Inferior parietal cortex (tissue), 1 donor: ENCODE results near the gene PML.
"Not testable (repeated sequence)": the region's sequence is repeated elsewhere in the genome, so short reads cannot be mapped to it uniquely, and the experiment has no call there.

Experiments used
- DNase-seq: peaks from one replicate; pipeline ENCODE4 v3.0.0-alpha.2; 2016; ENCODE audit errors: extremely low spot score

PML gene

DNA sequence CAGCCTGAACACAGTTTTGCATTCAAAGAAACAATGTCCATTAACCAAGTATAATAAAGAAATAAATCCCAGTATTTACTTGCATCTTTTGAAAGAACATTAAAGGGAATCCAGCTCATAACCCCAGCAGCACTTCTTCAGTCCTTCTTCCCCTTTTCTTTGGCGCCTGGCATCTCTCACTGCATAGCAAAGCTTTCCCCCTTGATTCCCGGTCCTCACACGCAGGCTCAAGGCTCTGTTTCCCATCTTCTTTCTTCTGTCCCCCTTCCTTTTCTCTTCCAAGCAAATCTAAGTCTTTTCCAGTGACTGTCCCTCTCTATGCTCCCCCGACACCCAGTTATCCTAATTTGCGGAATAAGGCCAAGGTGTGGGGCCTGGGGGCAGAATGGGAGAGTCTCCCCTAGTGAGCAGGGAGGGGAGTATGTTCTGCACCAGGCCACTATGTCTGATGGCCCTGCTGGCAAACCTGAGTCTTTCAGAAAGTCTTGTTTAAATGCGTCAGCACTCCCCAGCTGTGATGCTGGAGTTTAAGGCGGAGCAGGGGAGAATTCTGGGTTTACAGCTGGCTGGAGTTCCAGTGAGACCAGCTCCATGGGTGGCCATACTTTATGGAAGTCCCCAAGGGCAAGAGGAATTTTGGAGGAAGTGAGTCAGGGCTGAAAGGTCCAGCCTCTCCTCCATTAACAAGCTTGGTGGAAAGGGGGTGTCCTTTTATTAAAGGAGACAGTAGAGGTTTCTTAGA is 45.8 kb downstream of the PML start:
- DNase-seq = no peak

DNA sequence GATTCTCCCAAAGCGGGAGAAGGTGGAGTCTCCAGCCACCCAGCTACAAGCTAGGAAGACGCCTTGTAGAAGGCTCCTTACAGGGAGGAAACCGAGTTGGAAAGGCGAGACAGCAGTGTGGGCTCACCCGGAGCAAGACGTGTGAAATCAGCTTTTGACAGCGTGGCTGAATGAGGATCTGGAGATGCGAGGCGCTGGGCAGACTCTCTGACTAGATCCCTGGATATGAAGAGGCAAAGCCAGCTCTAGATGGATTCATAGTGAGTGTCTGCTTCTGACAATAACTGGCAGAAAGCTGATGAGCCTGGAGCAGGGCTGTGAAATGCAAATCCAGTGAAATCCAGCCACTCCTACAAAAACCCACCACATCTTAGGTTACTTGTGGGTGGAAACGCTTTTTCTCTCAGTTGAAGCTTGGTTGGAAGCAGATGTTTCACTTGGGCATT is 46.8 kb downstream of the PML start:
- DNase-seq = no peak

DNA sequence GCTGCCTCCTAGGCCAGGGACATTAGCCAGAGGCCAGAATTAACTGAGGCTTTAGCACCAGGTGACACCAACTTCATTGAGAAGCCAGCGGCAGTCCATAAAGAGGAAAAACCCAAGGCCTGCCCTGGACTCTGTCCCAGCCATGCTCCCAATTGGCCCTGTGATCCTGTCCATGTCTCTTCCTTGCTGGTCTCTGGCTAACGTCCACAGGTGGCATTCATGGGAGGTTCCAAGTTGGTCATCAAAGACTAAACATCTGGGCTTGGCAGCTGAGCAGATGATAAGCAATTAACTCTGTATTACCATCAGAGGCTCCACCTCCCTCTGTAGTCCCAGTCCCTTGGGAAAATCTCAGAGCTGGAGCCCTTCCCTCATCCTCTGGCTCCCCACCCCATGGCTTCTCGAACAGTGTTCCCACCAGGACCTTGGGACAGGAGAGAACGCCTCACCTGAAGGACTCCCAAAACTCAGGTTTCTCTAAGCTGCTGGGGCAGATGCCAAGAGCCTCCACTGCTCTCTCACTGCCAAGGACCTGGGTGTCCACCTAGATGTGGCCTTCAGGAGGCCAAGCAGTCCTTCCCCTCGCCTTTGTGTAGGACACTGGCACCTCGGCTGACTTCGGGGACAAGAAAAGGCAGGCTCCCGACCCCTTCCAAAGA is 47.4 kb downstream of the PML start:
- DNase-seq = no peak

DNA sequence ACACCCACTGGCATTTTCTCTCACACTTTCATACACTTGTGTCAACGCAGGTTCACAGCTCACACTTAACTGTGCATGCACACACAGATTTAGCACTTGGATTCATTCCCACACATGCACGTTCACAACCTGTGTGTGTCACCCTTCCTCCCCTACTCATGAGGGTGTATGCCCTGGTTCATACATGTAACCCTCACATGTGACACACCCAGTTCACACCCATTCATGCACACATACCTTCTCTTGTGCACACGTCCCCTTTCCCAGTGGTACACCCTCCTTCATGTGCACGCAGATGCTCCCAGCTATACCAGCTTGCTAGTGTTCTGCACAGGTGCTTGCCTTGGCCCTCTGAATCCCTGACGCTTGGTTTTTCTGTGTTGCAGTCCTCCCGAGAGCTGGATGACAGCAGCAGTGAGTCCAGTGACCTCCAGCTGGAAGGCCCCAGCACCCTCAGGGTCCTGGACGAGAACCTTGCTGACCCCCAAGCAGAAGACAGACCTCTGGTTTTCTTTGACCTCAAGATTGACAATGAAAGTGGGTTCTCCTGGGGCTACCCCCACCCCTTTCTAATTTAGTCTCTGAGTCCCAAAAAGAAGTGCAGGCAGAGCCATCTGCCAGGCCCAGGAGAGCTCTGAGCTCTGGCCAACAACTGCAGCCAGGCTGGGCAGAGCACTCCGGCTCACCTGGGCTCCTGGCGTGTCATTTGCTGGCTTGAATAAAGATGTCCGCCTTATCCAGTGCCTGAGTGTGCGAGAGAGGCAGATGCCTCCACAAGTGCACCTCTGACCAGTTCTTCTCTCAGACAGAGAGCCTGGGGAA is 48.3 kb downstream of the PML start:
- DNase-seq = no peak

DNA sequence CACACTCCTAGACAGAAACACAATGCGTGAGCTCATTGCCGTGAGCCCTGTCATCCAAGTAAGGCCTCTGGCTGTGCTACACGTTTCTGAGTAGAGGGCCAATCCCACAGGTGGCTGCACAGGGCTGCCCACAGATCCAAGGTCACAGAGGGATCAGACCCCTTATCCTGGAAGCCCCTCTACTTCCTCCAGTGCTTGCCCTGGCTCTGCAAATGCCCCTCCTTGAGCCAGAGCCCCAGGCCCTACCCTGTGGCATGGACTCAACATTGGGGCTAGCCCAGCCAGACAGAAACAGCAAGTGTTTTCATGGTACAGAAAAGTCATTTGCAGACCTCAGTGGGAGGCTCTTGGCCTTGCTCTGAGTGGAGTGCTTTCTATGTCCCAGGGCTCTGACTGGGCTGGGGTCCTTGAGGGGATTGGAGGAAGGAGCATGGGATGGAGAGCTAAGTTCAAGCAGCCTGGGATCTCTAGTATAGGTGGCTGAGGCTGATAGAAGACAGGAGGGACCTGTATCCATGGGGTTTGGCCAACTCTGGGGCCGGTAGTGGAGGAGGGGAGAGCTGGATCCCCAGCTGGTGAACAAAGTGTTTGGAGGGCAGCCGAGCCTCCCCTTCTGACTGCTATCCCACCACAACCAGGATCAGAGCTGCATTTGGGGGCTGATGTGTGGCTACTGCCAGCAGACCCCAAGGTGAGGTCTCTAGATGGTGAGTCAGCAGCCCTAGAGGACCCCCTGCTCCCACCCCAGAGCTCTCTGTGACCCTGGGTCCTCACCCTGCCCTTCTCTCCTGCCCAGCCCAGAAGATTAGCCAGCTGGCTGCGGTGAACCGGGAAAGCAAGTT is 49.1 kb downstream of the PML start:
- DNase-seq = no peak

DNA sequence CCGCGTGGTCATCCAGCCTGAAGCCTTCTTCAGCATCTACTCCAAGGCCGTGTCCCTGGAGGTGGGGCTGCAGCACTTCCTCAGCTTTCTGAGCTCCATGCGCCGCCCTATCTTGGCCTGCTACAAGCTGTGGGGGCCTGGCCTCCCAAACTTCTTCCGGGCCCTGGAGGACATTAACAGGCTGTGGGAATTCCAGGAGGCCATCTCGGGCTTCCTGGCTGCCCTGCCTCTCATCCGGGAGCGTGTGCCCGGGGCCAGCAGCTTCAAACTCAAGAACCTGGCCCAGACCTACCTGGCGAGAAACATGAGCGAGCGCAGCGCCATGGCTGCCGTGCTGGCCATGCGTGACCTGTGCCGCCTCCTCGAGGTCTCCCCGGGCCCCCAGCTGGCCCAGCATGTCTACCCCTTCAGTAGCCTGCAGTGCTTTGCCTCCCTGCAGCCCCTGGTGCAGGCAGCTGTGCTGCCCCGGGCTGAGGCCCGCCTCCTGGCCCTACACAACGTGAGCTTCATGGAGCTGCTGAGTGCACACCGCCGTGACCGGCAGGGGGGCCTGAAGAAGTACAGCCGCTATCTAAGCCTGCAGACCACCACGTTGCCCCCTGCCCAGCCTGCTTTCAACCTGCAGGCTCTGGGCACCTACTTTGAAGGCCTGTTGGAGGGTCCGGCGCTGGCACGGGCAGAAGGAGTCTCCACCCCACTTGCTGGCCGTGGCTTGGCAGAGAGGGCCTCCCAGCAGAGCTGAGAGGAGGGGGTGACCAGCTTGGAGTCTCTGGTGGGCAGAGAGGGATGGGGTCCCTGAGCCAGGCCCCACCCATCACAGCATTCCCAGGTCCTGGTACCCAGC is 50.0 kb downstream of the PML start:
- DNase-seq = no peak

DNA sequence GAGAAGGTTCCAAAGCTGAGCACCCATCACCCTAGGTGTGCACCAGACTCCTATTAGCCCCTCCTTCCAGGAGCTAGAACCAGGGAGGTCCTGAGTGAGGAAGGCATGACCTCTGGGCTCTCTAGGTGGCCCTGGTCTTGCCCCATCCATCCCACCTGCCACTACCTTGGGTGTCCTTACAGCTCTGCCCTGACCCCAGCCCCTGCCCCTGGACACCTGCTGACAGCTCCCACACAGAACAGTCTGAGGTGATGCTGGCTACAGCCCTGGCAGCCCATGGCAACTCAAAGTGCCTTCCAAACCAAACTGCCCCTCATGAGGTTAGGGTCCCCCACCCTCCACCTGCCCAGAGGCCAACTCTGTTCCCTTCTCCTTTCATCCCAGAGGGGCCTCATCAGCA is 50.7 kb downstream of the PML start:
- no peak for DNase-seq

DNA sequence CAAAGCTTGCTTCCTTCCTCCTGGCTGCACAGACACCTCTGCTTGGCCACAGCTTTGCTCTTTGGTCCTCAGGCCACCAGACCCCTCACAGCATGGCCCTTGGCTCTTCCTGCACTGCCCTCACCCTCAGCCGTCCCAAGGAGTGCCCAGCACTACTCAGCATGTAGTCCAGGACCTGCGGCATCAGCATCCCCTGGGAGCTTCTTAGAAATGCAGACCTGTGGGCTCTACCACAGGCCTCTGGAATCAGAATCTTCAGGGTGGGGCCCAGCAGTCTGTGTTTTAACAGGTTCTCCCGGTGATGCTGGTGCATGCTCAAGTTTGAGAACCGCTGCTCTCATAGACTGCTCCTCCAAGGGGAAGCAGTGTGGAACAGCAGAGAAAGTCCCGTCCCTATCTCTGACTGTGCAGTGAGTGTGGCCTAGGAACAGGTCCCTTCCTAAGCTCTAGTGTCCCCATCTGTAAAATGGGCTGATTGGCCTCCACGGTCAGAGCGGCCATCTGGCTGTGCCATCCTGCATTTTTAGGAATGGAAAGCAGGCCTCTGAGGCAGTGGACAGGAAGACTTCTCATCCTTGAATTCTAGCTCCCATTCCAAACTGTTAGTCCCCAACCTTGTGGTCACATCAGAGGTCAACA is 51.2 kb downstream of the PML start:
- DNase-seq = no peak

DNA sequence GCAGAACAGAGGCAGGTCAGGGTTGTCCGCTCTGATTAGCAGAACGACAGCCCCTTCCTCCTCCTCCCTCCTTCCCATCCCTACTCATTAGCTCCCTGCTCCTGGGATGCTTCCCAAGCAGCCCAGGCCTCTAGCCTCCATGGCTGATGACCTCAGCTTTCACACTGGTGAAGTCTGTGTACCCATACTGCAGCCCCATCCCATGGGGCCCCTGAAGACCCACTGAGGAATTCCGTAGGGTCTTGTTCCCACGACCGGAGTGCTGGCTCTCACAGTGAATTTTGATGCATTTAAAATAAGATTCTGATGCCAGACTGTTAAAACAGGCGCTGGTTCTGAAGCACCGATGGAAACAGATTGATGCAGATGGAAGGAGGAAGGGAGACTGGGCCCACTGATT is 51.8 kb downstream of the PML start:
- DNase-seq = no peak

DNA sequence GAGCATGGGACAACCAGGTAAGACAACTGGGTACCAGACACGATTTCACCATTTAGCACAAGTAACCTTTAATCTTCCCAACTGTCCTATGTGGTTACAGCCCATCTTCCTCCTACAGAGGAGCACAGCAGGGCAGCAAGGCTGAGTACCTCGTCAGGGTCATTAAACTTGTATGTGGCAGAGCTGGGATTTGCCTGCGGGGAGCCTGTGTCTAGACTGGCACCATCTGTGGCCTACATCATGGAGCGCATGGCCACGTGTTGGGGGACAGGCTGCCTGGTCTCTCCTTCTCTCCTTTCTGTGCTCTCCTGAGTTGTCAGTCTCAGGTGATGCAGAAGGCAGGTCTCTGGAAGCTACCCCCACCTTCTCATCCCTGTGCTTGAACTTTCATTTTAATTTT is 55.6 kb downstream of the PML start:
- DNase-seq = no peak

DNA sequence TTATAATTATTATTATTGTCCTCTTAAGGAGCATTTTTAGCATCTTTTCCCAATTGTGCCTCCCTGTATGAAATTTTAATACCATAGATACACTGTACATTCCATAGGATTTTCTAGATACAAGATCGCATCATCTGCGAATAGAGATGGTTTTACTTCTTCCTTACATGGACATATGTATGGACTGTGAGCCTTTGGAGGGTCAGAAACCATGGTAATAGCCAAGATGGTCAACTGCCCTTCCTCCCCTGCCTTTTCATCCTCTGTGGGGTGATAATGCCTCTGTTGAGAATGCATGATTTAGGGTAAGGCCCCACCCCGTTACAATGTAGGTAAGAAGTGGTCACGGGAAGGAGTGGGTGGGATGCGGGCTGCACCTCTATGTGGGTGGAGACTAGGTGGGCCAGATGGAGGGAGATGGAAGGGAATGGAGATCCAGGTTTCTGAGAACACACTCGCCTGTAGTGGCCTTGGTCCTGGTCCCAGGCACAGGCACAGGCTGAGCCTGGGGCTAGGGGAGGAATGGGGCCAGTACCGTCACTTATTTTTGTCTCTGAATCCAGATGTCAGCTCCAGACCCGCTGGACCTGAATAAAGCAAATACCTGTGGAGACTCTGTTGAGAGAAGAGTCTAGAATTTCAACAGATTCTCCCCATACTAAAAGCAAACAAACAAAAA is 56.2 kb downstream of the PML start:
- no peak for DNase-seq

DNA sequence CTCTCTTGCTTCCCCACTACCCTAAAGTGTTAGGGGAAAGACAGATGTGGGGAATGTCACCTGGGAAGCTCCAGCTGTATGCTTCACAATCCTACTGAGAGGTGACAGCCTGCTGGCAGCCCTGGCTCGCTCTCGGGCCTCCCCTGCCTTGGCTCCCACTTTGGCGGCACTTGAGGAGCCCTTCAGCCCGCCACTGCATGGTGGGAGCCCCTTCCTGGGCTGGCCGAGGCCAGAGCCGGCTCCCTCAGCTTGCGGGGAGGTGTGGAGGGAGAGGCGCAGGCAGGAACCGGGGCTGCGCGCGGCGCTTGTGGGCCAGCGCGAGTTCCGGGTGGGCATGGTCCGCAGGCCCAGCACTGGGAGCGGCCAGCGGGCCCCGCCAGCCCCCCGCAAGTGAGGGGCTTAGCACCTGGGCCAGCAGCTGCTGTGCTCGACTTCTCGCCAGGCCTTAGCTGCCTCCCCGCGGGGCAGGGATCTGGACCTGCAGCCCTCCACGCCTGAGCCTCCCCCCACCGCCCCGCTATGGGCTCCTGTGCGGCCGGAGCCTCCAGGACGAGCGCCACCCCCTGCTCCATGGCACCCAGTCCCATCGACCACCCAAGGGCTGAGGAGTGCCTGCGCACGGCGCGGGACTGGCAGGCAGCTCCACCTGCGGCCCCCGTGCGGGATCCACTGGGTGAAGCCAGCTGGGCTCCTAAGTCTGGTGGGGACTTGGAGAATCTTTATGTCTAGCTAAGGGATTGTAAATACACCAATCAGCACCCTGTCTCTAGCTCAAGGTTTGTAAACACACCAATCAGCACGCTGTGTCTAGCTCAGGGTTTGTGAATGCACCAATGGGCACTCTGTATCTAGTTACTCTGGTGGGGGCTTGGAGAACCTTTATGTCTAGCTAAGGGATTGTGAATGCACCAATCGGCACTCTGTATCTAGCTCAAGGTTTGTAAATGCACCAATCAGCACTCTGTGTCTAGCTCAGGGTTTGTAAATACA is 58.0 kb downstream of the PML start:
- not testable (repeated sequence) for DNase-seq

DNA sequence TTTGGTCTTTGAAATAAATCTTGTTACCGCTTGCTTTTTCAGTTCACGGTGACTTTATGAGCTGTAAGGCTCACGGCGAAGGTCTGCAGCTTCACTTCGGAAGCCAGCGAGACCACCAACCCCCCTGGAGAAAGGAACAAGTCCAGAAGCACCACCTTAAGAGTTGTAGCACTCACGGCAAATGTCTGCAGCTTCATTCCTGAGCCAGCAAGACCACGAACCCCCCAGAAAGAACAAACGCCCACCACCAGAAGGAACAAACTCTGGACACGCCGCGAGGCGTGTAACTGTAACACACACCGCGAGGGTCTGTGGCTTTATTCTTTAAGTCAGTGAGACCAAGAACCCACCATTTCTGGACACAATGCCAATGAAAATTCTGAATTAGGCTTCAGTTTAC is 59.0 kb downstream of the PML start:
- no peak for DNase-seq

DNA sequence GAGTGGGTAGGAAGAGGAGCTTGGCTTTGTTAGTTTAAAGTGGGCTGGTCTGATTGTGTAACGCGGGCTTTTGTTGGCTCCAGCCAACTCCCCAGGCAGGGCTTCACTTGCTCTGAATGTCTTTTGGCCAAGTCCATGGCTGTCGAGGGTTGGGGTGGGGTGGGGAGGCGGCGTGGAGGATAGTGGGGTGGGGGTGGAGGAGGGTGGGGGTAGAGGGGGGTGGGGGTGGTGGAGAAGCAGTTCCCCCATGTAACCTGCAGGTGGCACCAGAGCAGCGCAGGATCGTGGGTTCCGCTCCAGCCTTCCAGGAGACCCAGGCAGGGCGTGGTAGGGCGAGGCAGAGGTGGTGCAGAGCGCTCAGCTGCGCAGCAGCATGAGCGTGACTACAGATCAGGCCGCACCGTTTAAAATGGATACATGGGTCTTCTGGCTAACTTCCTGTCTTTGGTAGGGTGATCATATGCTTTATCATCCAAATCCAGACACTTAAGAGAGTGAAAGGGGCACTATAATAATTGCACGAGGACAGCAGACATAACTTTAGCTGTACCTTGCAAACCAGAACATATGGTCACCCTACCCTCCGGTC is 59.5 kb downstream of the PML start:
- DNase-seq = no peak

DNA sequence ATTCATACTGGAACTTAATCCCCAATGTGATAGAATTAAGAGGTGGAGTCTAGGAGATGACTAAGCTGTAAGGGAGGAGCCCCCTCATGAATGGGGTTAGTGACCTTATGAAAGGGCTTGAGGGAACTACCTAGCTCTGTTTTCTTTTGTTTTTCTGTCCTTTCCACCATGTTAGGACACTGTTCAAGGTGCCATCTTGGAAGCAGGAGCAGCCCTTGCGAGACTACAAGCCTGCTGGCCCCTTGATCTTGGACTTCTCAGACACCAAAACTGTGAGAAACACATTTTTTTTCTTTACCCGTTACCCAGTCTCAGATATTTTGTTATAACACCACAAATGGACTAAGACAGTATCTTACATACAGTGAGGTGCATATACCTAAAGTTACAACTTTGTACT is 61.3 kb downstream of the PML start:
- DNase-seq = no peak

DNA sequence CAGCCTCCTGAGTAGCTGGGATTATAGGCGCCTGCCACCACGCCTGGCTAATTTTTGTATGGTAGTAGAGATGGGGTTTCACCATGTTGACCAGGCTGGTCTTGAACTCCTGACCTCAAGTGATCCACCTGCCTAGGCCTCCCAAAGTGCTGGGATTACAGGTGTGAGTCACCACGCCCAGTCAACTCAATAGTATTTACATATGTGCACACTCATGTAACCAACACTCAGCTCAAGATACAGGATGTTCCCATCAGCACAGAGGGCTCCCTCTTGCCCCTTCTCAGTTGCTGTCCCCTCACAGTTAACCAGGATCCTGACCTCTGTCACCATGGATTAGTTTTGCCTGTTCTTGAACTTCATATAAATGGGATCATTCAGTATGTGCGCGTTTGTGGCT is 61.8 kb downstream of the PML start:
- DNase-seq = not testable (repeated sequence)

DNA sequence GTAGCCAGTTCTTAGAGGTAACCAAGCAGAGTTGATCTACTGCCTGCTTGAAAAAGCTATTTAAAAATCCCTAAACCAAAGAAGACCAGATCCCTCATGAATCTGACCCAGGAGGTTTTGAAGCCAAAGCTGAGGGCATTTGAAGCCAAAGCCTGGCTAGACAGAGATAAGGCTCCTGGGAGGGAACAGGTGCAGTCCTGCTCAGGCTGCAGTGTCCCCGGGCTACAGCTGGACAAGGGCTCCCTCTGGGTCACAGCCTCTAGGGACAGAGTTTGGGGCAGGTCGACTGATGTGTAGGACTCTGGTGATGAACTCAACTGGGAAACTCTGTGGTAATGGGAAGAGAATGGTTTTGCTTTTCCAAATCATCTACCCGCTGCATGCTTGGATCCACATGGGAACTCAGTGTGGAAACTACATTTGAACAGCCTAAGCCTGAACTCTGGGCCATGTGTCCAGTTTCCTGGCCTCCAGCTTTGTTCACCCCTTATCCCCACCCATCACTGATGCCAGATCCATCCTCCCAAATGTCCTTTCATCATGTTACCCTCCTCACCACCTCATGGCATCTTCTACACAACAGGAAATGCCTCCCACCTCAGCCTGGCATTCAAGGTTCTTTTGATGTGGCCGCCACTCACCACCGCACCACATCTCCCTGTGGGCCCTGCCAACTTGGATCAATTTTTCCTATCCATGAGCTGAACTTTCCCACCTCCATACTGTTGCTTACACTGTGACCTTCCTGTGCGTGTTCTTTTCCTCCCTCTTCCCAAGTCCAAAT is 64.7 kb downstream of the PML start:
- not testable (repeated sequence) for DNase-seq
